SH-SY5Y (cell line): ENCODE data around the gene KRT84.

ENCODE experiments used
- GATA2 ChIP-seq: IDR thresholded peaks from 2 replicates; pipeline ENCODE4 v1.6.1; 2011; ENCODE audit warnings: mild to moderate bottlenecking, low read depth, low read length
- GATA3 ChIP-seq: IDR thresholded peaks from 2 replicates; pipeline ENCODE4 v1.6.1; 2011; ENCODE audit warnings: low read depth, mild to moderate bottlenecking, low read length, moderate library complexity

DNA sequence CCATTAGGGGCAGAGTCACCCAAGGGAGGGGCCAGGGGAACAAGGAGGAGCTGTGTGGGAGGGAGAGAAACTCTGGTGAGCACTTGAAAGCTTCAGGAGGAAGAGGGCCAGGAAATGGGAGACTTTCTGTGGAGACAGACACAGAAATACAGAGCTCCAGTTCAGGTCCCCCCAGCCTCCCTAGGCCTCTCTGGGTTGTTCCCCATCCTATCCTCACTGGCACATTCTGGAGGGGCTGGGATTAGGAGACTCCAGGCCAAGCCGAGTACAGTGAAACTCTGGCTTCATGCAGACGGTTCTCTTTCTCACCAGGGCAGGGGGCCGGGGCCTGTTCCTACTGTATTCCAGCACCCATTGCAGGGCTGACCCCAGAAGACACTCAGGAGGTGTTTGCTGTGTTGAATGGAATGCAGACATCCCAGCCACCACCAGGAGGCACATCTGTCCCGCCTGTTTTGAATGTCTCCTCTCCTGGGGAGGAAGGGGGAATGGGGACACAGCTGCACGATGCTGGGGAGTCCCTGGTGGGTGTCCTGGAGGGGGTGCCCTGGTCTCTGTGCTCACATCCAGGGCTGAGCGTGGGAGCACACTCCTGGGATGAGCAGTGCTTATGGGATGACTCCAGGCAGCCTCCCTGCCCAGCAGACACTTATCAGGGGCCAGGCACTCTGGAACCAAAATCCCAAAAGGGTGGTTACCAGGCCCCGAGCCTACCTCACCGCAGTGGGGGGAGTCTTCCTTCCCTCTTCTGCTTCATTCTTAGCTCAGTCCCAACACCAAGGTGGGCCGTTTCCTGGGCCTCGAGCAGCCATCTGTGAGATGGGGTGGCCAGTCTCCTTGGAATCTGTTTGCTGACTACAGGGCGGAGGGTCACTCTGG is 5.5 kb upstream of the KRT84 start:
- TF ChIP-seq GATA2 = no peak
- TF ChIP-seq GATA3 = no peak
